Hepatocyte (in vitro differentiated cells): Measurements from ENCODE around the gene ALOX12B. TPM values are rescaled to one million over a fixed set of nuclear protein-coding genes. Genes with fewer than 3 reads are reported as not detected.

Source experiments
- DNase-seq: peaks from one replicate; pipeline ENCODE4 v3.0.0-alpha.2; 2016; ENCODE audit warnings: low spot score
- H2AFZ ChIP-seq: fragments of 200-600 bp; sonication (generic); 2 replicates; pipeline ENCODE4 v1.6.0; 2016; ENCODE audit warnings: antibody characterized with exemption, mild to moderate bottlenecking
- H3K27ac ChIP-seq: fragments of 200-600 bp; sonication (generic); 2 replicates; pipeline ENCODE4 v1.5.1; 2016; ENCODE audit warnings: mild to moderate bottlenecking
- H3K27me3 ChIP-seq: fragments of 200-600 bp; sonication (generic); 2 replicates; pipeline ENCODE4 v1.6.1; 2016
- H3K36me3 ChIP-seq: fragments of 200-600 bp; sonication (generic); replicated peaks from 2 replicates; pipeline ENCODE4 v1.5.1; 2016; ENCODE audit warnings: low read depth; ENCODE audit not compliant: insufficient read depth
- H3K4me1 ChIP-seq: fragments of 200-600 bp; sonication (generic); 2 replicates; pipeline ENCODE4 v1.5.1; 2016; ENCODE audit warnings: mild to moderate bottlenecking, moderate library complexity; ENCODE audit not compliant: insufficient read depth
- H3K4me2 ChIP-seq: fragments of 200-600 bp; sonication (generic); 2 replicates; pipeline ENCODE4 v1.6.0; 2016
- H3K4me3 ChIP-seq: fragments of 200-600 bp; sonication (generic); 2 replicates; pipeline ENCODE4 v1.5.1; 2016; ENCODE audit warnings: mild to moderate bottlenecking
- H3K79me2 ChIP-seq: fragments of 200-600 bp; sonication (generic); 2 replicates; pipeline ENCODE4 v1.6.0; 2017; ENCODE audit warnings: mild to moderate bottlenecking
- H3K9me2 ChIP-seq: fragments of 200-600 bp; sonication (generic); replicated peaks from 2 replicates; pipeline ENCODE4 v1.6.0; 2017; ENCODE audit warnings: mild to moderate bottlenecking; ENCODE audit not compliant: insufficient read depth
- H3K9me3 ChIP-seq: fragments of 200-600 bp; sonication (generic); 2 replicates; pipeline ENCODE4 v1.5.1; 2016; ENCODE audit warnings: low read depth, mild to moderate bottlenecking
- H4K20me1 ChIP-seq: fragments of 200-600 bp; sonication (generic); 2 replicates; pipeline ENCODE4 v1.6.0; 2016; ENCODE audit warnings: mild to moderate bottlenecking; ENCODE audit not compliant: insufficient read depth, poor library complexity, severe bottlenecking
- EZH2 ChIP-seq: fragments of 200-600 bp; sonication (generic); IDR thresholded peaks from 2 replicates; pipeline ENCODE4 v1.6.1; 2016; ENCODE audit warnings: antibody characterized with exemption, mild to moderate bottlenecking, borderline replicate concordance
- EZH2phosphoT487 ChIP-seq: fragments of 200-600 bp; sonication (generic); IDR thresholded peaks from one replicate; pipeline ENCODE4 v1.6.1; 2018; ENCODE audit warnings: antibody characterized with exemption, mild to moderate bottlenecking, low read depth, moderate library complexity; ENCODE audit not compliant: unreplicated experiment, severe bottlenecking
- WGBS: methylation state at CpG from one replicate; pipeline ENCODE4 v1.1.6; 2016; ENCODE audit warnings: low lambda C conversion rate; ENCODE audit errors: missing lambda C conversion rate; 5-methylcytosine and 5-hydroxymethylcytosine counted together
- polyA plus RNA-seq: library from polyadenylated mRNA; unstranded; fragments of >200 nt; fragmentation: Nextera tagmentation; extraction: Ambion mirVana; gene quantifications from 2 replicates; pipeline ENCODE4 v1.2.1, GENCODE V29; 2016
- total RNA-seq: library from RNA; depleted of rRNA; stranded (reverse); fragments of >200 nt; gene quantifications from 2 replicates; pipeline ENCODE4 v1.2.3, GENCODE V29; 2014
- TF ChIP-seq, protein P1 (sequence below): fragments of 200-600 bp; sonication (generic); IDR thresholded peaks from 2 replicates; pipeline ENCODE4 v1.5.1; 2016; ENCODE audit warnings: antibody characterized with exemption, mild to moderate bottlenecking; ENCODE audit not compliant: poor library complexity

Gene ALOX12B
- total and polyA plus RNA-seq, 2 experiments from 2014 or later: 1.8 to 2.0 TPM

DNA sequence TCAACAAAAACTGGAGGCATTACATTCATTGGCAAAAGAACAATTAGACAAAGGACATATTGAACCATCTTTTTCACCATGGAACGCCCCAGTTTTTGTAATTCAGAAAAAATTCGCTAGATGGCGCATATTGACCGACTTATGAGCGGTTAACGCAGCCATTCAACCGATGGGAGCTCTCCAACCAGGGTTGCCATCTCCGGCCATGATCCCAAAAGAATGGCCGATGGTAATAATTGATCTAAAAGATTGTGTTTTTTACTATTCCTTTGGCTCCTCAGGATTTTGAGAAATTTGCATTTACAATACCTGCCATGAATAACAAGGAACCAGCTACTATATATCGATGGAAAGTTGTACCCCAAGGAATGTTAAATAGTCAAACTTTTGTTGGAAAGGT is 27.2 kb downstream of the ALOX12B start:
- TF ChIP-seq EZH2: no peak
- TF ChIP-seq, protein P1, sequence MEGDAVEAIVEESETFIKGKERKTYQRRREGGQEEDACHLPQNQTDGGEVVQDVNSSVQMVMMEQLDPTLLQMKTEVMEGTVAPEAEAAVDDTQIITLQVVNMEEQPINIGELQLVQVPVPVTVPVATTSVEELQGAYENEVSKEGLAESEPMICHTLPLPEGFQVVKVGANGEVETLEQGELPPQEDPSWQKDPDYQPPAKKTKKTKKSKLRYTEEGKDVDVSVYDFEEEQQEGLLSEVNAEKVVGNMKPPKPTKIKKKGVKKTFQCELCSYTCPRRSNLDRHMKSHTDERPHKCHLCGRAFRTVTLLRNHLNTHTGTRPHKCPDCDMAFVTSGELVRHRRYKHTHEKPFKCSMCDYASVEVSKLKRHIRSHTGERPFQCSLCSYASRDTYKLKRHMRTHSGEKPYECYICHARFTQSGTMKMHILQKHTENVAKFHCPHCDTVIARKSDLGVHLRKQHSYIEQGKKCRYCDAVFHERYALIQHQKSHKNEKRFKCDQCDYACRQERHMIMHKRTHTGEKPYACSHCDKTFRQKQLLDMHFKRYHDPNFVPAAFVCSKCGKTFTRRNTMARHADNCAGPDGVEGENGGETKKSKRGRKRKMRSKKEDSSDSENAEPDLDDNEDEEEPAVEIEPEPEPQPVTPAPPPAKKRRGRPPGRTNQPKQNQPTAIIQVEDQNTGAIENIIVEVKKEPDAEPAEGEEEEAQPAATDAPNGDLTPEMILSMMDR: peak; percentile 73
- no peak for TF ChIP-seq EZH2phosphoT487
- Histone ChIP-seq H3K4me1 (peaks cover 29% of the 10 kb centered on the region), H3K4me2 (peak overlapping the region; percentile 69), H3K4me3 (no peak overlapping the region), H4K20me1 (no peaks in the 10 kb centered on the region), H3K79me2 (no peaks in the 10 kb centered on the region), H3K27me3 (peaks cover 25% of the 10 kb centered on the region), H3K36me3 (no peaks in the 10 kb centered on the region), H3K9me2 (no peaks in the 10 kb centered on the region), H3K9me3 (no peaks in the 10 kb centered on the region), H2AFZ (no peak overlapping the region), H3K27ac (no peak overlapping the region)
- peak; percentile 87 for DNase-seq
- 9% methylated on average over 10 of the region's 10 CpGs for WGBS

DNA sequence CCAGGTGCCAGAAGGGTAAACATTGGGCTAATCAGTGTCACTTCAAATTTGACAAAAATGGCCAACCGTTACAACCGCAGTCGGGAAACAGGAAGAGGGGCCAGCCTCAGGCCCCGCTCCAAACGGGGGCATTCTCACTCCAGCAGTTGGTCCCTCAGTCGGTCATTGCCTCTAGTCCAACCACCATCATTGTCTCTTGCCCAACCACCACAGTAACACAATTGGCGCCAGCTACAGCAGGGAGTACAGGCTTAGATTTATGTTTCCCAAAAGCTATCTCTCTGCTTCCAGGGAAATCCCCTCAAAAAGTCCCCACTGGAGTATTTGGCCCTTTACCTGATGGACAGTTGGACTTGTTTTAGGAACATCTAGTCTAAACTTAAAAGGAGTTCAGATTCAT is 28.4 kb downstream of the ALOX12B start:
- H3K36me3 ChIP-seq: no peaks in the 10 kb centered on the region
- H3K9me2 ChIP-seq: no peaks in the 10 kb centered on the region
- 68% methylated on average over 7 of the region's 7 CpGs for WGBS
- peaks cover 22% of the 10 kb centered on the region for H3K27me3 ChIP-seq
- no peak overlapping the region for H3K27ac ChIP-seq
- no peaks in the 10 kb centered on the region for H4K20me1 ChIP-seq
- H3K9me3 ChIP-seq: no peaks in the 10 kb centered on the region
- H3K79me2 ChIP-seq: no peaks in the 10 kb centered on the region
- H3K4me2 ChIP-seq: peak overlapping the region; percentile 69
- no peak for DNase-seq
- H2AFZ ChIP-seq: no peak overlapping the region
- TF ChIP-seq, protein P1: no peak
- no peak for TF ChIP-seq EZH2
- peaks cover 31% of the 10 kb centered on the region for H3K4me1 ChIP-seq
- no peak overlapping the region for H3K4me3 ChIP-seq

DNA sequence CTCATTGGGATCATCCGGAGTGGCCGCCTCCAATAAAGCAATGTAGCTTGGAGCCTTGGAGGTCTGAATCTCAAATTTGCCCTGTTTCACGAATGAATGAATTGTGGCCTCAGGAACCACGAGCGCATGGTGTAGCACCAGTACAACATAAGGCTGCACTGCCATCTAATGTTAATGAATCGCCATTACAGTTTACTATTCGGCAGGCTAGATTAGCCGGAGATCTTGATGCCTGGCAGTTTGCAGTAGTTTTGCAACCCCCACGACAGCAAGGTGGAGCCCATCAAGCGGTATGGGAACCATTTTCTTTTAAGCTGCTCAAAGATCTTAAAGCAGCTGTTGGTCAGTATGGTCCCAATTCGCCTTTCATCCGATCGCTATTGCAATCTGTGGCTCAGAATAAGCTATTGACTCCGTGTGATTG is 29.8 kb downstream of the ALOX12B start:
- Histone ChIP-seq H4K20me1 (no peaks in the 10 kb centered on the region), H3K27ac (peak overlapping the region; percentile 98), H3K79me2 (no peaks in the 10 kb centered on the region), H3K9me3 (no peaks in the 10 kb centered on the region), H3K36me3 (no peaks in the 10 kb centered on the region), H3K9me2 (no peaks in the 10 kb centered on the region), H3K4me1 (peaks cover 29% of the 10 kb centered on the region), H3K4me2 (peak overlapping the region; percentile 71), H2AFZ (no peak overlapping the region), H3K4me3 (no peak overlapping the region), H3K27me3 (peaks cover 14% of the 10 kb centered on the region)
- DNase-seq: peak; percentile 90
- 12% methylated on average over 14 of the region's 14 CpGs for whole genome bisulfite sequencing
- TF ChIP-seq EZH2 (no peak), EZH2phosphoT487 (no peak)
- TF ChIP-seq, protein P1: peak; percentile 73
